Raji (cell line): ENCODE measurements around the gene KYAT1.

Experiments used
- POLR2A ChIP-seq: IDR thresholded peaks from 2 replicates; pipeline ENCODE4 v1.6.1; 2011; ENCODE audit warnings: low read depth, low read length, control low read depth; ENCODE audit not compliant: insufficient read depth

KYAT1 gene

GRCh38 chr9:128898845-128899565 lies 17.3 kb upstream of the KYAT1 start:
- no peak for TF ChIP-seq POLR2A

- TF ChIP-seq POLR2A = no peak
Observed at GRCh38 chr9:128898382-128898781, 16.6 kb upstream of the KYAT1 start.

- TF ChIP-seq POLR2A = no peak
Observed at GRCh38 chr9:128895556-128895955, 13.8 kb upstream of the KYAT1 start.

GRCh38 chr9:128894764-128895163 lies 13.0 kb upstream of the KYAT1 start:
- no peak for TF ChIP-seq POLR2A

GRCh38 chr9:128893354-128893753 lies 11.6 kb upstream of the KYAT1 start:
- TF ChIP-seq POLR2A = no peak

- TF ChIP-seq POLR2A = no peak
Observed at GRCh38 chr9:128892221-128892921, 10.6 kb upstream of the KYAT1 start.

- no peak for TF ChIP-seq POLR2A
Observed at GRCh38 chr9:128891321-128892220, 9.8 kb upstream of the KYAT1 start.

- TF ChIP-seq POLR2A = no peak
Observed at GRCh38 chr9:128887914-128888350, 6.2 kb upstream of the KYAT1 start.

- no peak for TF ChIP-seq POLR2A
Observed at GRCh38 chr9:128887049-128887448, 5.3 kb upstream of the KYAT1 start.

- TF ChIP-seq POLR2A = no peak
Observed at GRCh38 chr9:128886211-128886891, 4.6 kb upstream of the KYAT1 start.

- no peak for TF ChIP-seq POLR2A
Observed at GRCh38 chr9:128885798-128886197, 4.0 kb upstream of the KYAT1 start.

- no peak for TF ChIP-seq POLR2A
Observed at GRCh38 chr9:128885376-128885775, 3.6 kb upstream of the KYAT1 start.

- no peak for TF ChIP-seq POLR2A
Observed at GRCh38 chr9:128884164-128884563, 2.4 kb upstream of the KYAT1 start.

GRCh38 chr9:128882677-128883603 lies 1.2 kb upstream of the KYAT1 start:
- no peak for TF ChIP-seq POLR2A

GRCh38 chr9:128877852-128878251 lies 3.9 kb downstream of the KYAT1 start:
- TF ChIP-seq POLR2A = no peak
